T-helper 1 cell treated with Interleukin-12 subunit alpha and Interleukin-12 subunit beta and Interleukin-4 antibody, amounts not matched to agents 30 μg/mL and 1 μg/mL, for 36 hours (primary cell): Measurements from ENCODE around the gene F13A1.

Experiments used
- H3K27ac Mint-ChIP-seq: one replicate; pipeline ENCODE4 v1.8.0; 2021; ENCODE audit warnings: mild to moderate bottlenecking, mixed read lengths
- H3K27me3 Mint-ChIP-seq: one replicate; pipeline ENCODE4 v1.8.0; 2021; ENCODE audit warnings: low read depth, mixed read lengths
- H3K36me3 Mint-ChIP-seq: one replicate; pipeline ENCODE4 v1.8.0; 2021; ENCODE audit warnings: low read depth, mixed read lengths
- H3K4me1 Mint-ChIP-seq: one replicate; pipeline ENCODE4 v1.8.0; 2021; ENCODE audit warnings: low read depth, mixed read lengths
- H3K4me3 Mint-ChIP-seq: one replicate; pipeline ENCODE4 v1.8.0; 2021; ENCODE audit warnings: mild to moderate bottlenecking, moderate library complexity, mixed read lengths
- H3K9me3 Mint-ChIP-seq: one replicate; pipeline ENCODE4 v1.8.0; 2021; ENCODE audit warnings: mixed read lengths

F13A1 gene

DNA sequence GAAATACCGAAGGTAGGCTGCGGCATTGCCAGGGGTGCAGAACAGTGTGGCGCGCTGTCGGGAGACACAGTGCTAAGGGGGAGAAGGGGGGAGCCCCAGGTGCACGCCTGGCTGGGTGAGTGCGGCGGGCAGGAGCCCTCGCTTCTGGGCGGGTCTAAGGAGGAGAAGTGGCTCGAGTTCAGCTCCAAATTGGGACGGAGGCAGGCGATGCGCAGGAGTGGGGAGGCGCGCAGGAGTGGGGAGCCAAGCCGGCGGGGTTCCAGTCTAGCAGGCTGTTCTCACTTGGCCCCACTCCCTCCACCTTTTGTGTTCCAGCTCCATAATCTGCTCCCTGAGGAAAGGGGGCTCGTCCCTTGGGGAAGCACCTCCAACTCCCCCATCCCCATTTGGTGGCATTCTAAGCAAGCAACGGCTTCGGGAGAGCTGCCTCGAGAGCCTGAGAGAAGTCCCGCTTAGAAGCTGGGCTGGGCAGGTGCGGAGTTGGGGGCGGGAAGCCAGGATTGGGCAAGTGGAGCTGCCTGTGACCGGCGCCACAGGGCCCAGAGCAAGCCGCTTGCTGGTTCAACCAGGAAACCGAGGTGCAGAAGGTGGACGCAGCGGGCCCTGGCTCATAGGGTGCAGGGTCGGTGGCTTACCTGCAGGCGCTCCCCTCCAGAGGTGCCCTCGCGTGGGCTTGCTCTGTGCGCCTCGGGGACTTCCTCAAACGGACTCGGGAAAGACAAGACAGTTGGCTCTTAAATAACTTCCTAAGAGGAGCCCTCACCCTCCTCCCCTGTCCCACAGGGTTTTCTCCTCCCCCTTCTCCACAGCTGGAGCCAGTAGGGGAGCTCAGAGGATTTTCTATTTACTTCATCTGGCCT lies at the start of gene F13A1:
F13A1 (minus strand) TSS at position 711 of the 860 bp plus-strand sequence. CDS start 1,998 bp downstream, outside the sequence.
- H3K4me3 Mint-ChIP-seq = no peak within 1 kb of the TSS
- no peaks in the 10 kb centered on the region for H3K4me1 Mint-ChIP-seq
- no peak within 1 kb of the TSS for H3K27ac Mint-ChIP-seq
- H3K9me3 Mint-ChIP-seq = no peaks in the 10 kb centered on the region
- H3K27me3 Mint-ChIP-seq = peaks cover 51% of the 10 kb centered on the region
- H3K36me3 Mint-ChIP-seq = no peaks in the 10 kb centered on the region

DNA sequence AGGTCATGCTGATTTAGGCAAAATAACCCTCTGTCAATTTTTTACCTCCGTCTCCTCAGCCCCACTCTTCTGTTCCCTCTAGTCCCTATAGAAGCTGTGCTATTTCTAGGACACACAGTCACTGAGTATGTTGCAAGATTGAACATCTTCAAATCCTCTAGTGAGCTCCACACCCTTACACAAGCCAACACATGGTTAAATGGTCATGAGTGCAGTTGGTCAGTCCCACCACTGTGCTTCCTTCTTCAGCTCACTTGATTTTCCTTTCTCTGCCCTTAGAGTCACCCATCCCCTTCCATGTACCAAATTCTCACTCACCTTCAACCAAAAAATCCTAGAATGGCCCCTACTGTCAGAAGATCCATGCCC lies 48.2 kb upstream of the F13A1 start:
- no peak overlapping the region for H3K27ac Mint-ChIP-seq
- H3K9me3 Mint-ChIP-seq = no peaks in the 10 kb centered on the region
- peaks cover 4% of the 10 kb centered on the region for H3K27me3 Mint-ChIP-seq
- no peaks in the 10 kb centered on the region for H3K36me3 Mint-ChIP-seq
- H3K4me3 Mint-ChIP-seq = no peak overlapping the region
- H3K4me1 Mint-ChIP-seq = no peaks in the 10 kb centered on the region

DNA sequence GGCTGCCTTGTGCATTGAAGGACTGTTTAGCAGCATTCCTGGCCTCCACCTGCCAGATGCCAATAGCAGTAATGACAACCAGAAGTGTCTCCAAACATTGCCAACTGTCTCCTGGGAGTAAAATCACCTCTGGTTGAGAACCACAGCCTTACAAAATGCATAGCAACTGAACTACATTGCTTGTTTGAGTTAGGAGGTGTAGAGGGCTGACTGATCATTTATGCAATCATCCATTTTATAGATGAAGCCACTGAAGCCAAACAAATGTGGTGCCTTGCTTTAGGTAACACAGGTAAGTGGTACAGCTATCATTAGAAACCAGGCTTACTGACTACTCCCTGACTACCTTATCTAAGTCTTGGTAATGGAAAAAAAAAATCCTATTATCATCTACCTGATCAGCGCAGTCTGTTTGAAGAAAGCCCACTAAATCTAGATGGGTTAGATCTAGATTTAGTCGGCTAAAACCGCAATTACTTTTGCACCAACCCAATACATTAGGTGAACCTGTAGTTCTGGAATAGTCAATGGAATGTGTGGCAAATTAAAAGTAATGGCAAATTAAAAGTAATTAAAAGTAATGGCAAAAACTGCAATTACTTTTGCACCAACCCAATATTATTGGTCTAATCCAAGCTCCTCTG lies 47.7 kb upstream of the F13A1 start:
- H3K9me3 Mint-ChIP-seq = no peaks in the 10 kb centered on the region
- no peaks in the 10 kb centered on the region for H3K36me3 Mint-ChIP-seq
- no peaks in the 10 kb centered on the region for H3K4me1 Mint-ChIP-seq
- H3K27me3 Mint-ChIP-seq = peaks cover 4% of the 10 kb centered on the region
- no peak overlapping the region for H3K27ac Mint-ChIP-seq
- no peak overlapping the region for H3K4me3 Mint-ChIP-seq

DNA sequence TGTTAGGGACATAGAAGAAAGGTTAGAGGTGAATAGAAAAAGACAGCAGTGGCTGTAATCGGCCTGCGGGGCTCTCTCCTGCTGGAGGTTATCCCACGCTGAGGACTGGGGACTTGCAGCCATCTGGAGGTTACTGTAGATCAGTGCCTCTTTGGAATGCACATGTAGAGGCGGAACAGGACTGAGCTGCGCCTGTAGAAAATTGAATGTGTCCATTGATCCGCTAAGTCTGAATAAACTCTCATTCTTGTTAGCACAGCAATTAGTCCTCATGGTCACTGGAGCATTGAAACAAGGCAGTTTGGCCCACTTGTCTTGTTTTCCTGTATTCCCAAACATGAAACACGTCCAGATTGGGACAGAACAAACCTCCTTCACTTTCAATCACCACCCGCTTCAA lies 46.3 kb upstream of the F13A1 start:
- H3K9me3 Mint-ChIP-seq = no peaks in the 10 kb centered on the region
- H3K36me3 Mint-ChIP-seq = no peaks in the 10 kb centered on the region
- H3K4me3 Mint-ChIP-seq = no peak overlapping the region
- no peaks in the 10 kb centered on the region for H3K27me3 Mint-ChIP-seq
- no peaks in the 10 kb centered on the region for H3K4me1 Mint-ChIP-seq
- no peak overlapping the region for H3K27ac Mint-ChIP-seq

DNA sequence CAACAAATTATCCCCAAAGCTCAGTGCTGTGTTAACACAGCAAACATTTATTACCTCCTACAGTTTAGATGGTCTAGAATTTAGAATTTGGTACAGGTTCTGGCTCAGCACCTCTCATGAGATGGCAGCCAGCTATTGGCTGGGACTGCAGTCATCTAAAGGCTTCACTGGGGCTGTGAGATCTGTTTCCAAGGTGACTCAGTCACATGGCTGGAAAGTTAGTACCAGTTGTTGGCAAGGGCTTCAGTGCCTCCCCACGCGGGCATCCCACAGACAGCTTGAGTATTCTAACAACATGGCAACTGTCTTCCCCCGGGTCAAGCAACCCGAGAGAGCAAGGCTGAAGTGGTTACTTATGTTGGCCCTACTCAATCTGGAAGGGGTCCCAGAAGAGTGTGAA lies 44.8 kb upstream of the F13A1 start:
- H3K27me3 Mint-ChIP-seq = no peaks in the 10 kb centered on the region
- no peak overlapping the region for H3K4me3 Mint-ChIP-seq
- H3K27ac Mint-ChIP-seq = no peak overlapping the region
- H3K9me3 Mint-ChIP-seq = no peaks in the 10 kb centered on the region
- no peaks in the 10 kb centered on the region for H3K4me1 Mint-ChIP-seq
- H3K36me3 Mint-ChIP-seq = no peaks in the 10 kb centered on the region

DNA sequence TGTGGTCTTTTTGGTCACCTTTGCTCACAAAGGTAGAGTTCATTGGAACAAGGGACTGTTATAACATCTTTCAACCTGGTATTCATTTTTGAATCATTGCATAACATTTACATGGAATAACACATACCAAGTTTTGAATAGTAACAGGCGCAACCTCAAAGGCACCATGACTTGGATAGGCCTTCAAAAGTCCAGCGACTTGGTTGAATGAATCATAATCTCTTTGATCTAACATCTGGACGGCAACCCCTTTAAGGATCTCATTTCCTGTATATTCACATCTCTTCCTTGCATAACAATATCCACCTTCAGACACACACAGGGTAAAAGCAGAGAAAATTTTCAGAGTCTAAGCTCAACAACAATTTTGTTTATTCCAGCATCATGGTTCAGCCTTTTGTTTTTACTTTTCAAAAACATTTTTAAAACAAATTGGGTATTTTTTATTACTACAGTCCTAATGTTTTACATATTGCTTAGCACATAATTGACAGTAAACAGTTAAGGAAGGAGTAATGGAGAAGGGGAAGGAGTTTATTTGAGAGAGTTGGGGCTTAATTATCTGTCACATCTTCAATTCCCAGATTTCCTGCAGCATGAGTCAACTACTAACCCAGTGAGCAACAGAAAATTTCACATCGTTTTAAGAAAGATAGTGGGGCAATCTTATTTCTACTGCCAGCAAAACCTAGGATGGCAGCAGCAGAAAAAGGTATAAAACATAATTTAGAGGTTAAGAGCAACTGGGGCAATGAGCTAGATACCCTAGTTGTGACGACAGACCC lies 41.8 kb upstream of the F13A1 start:
- no peaks in the 10 kb centered on the region for H3K36me3 Mint-ChIP-seq
- H3K9me3 Mint-ChIP-seq = no peaks in the 10 kb centered on the region
- H3K4me1 Mint-ChIP-seq = no peaks in the 10 kb centered on the region
- no peak overlapping the region for H3K27ac Mint-ChIP-seq
- H3K27me3 Mint-ChIP-seq = peaks cover 4% of the 10 kb centered on the region
- no peak overlapping the region for H3K4me3 Mint-ChIP-seq

DNA sequence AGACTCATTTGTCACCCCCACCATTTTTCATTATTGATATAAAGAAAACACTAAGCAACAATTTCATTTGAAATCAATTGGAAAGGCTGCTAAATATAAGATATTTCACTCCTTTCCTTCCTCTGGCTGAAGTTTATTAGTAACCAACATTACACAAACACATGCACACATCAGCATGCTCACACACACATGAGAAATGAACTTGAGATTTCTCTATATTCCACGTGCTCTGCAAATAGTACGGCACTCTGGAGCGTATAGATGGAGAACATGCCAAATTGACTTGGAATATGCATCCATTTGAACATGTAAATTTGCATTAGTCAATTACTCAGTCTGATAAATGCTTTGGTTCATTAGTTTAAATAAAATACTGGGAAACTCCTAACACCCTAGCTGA lies 37.1 kb upstream of the F13A1 start:
- Mint-ChIP-seq H3K27ac (no peak overlapping the region), H3K4me3 (no peak overlapping the region), H3K9me3 (no peaks in the 10 kb centered on the region), H3K4me1 (no peaks in the 10 kb centered on the region), H3K36me3 (no peaks in the 10 kb centered on the region), H3K27me3 (peaks cover 8% of the 10 kb centered on the region)

DNA sequence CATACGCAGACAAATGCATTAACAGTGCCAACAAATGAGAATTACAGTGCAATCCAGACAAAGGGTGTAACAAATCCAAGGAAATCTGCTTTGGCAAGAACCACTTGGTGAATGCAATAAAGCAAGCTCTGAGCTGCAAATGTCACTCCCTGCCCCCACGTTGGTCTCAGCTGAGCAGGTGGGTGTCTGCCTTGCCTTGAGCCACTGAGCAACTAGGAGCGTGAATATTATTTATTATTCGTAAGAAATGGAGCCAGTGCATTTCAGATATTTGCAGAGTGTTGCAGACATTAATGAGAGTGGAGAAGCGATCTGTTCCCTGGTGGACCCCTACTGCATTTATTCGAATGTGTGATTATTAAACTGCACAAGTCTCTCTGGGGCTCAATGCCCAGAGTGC lies 36.6 kb upstream of the F13A1 start:
- peaks cover 8% of the 10 kb centered on the region for H3K27me3 Mint-ChIP-seq
- H3K27ac Mint-ChIP-seq = no peak overlapping the region
- no peaks in the 10 kb centered on the region for H3K9me3 Mint-ChIP-seq
- no peaks in the 10 kb centered on the region for H3K4me1 Mint-ChIP-seq
- no peaks in the 10 kb centered on the region for H3K36me3 Mint-ChIP-seq
- H3K4me3 Mint-ChIP-seq = no peak overlapping the region

DNA sequence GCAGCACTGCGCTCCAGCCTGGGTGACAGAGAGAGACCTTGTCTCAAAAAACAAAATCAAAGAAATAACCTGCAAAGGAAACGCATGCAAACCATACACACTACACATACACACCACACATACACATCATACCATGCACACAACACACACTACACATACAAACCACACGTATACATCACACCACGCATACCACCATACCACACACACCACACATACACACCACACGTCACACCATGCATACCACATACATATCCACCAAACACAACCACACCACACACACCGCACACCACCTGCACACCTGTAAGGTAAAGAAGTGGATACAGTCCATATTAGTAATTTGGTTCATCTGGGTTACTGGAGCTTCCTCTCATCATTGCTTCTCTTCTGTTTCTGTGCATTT lies 32.3 kb upstream of the F13A1 start:
- Mint-ChIP-seq H3K27ac (no peak overlapping the region), H3K36me3 (no peaks in the 10 kb centered on the region), H3K4me1 (no peaks in the 10 kb centered on the region), H3K9me3 (no peaks in the 10 kb centered on the region), H3K27me3 (peaks cover 8% of the 10 kb centered on the region), H3K4me3 (no peak overlapping the region)

DNA sequence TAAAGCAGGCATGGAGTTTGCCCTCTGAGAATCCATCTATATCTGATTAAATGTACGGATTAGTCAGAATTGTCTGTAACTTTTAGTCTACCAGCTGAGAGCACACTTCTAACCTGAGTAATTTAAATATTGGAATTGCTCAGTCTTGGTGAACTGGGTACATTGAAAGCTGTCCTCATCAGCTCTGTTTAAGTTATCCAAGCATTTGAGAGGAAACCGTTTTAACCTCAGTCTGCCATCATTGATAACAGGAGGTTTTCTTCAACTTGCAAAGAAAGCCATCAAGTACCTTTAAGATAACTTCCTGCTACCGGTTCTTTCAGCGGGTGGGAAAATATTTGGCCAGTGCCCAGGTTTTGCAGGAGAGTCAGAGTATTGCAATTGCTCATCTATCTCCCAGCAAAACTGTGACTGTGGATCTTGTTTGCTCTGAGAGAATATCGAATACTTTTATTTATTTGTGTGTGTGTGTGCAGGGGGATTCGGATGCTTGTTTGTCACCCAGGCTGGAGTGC lies 31.1 kb upstream of the F13A1 start:
- no peak overlapping the region for H3K27ac Mint-ChIP-seq
- H3K4me3 Mint-ChIP-seq = no peak overlapping the region
- no peaks in the 10 kb centered on the region for H3K9me3 Mint-ChIP-seq
- H3K36me3 Mint-ChIP-seq = no peaks in the 10 kb centered on the region
- H3K4me1 Mint-ChIP-seq = no peaks in the 10 kb centered on the region
- H3K27me3 Mint-ChIP-seq = peaks cover 1% of the 10 kb centered on the region

DNA sequence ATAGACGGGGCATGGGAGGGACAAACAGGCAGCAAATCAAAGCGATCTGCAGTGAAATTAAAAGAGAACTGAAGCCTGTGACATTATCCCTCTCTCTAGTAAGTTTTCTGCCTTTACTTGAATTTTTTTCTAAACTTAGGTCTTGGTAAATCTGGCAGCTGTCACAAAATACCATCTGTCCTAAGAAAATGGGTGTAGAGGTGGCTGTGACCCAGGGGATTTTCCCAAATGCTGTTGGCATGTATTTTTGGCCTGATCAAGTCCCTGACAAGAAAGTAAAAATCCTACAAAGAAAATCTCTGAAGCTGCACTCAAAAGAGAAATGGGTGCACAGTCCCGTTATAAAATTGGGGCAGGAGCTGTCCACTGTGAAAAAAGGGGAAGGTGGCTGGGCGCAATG lies 30.2 kb upstream of the F13A1 start:
- H3K27ac Mint-ChIP-seq = no peak overlapping the region
- no peak overlapping the region for H3K4me3 Mint-ChIP-seq
- no peaks in the 10 kb centered on the region for H3K27me3 Mint-ChIP-seq
- H3K4me1 Mint-ChIP-seq = no peaks in the 10 kb centered on the region
- no peaks in the 10 kb centered on the region for H3K9me3 Mint-ChIP-seq
- H3K36me3 Mint-ChIP-seq = no peaks in the 10 kb centered on the region

DNA sequence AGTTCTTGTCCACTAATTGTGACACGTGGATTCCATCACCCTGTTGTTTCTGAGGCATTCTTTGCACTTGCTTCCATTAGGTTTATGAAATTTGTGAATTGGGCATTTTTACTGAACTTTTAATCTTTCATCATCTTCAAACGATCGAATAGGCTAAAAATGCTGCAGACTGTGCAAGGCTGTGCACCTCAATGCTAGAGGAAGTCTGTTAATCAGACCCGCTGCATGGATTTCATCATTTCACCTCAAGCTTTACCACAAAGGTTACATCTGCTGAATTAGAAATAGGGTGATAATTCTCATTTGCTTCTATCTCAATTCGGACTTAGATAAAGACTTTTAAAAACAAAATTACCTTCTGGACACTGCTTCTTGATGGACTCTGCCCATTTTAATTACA lies 27.8 kb upstream of the F13A1 start:
- Mint-ChIP-seq H3K36me3 (no peaks in the 10 kb centered on the region), H3K27me3 (peaks cover 4% of the 10 kb centered on the region), H3K9me3 (no peaks in the 10 kb centered on the region), H3K27ac (no peak overlapping the region), H3K4me3 (no peak overlapping the region), H3K4me1 (no peaks in the 10 kb centered on the region)

DNA sequence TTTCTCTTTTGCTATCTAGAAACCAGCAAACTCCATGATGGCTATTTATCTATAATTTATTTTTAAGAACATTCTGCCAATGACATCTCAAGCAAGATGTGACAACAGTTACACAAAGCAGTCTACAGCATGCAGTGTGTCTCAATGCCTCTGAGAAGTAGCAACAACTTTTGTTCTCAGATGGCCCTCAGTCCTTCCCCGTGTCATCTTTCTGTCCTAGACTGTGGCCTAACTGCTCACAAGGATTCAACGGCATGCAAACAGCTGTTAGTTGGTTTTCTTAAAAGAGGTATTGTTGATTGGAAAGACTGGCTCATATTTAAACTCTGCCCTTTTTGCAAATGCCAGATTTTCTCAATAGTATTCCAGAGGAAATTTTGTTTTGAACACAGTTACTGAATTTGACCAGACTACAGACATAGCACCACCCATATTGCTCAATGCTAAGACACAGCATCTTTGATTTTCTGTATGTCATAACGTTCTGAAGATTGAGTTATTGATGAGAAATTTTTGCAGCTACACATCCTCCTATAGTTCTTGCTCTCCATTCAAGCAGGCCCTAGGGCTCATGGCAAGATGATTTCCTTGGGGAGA lies 26.1 kb upstream of the F13A1 start:
- Mint-ChIP-seq H3K4me1 (no peaks in the 10 kb centered on the region), H3K27me3 (peaks cover 11% of the 10 kb centered on the region), H3K36me3 (no peaks in the 10 kb centered on the region), H3K27ac (no peak overlapping the region), H3K4me3 (no peak overlapping the region), H3K9me3 (no peaks in the 10 kb centered on the region)

DNA sequence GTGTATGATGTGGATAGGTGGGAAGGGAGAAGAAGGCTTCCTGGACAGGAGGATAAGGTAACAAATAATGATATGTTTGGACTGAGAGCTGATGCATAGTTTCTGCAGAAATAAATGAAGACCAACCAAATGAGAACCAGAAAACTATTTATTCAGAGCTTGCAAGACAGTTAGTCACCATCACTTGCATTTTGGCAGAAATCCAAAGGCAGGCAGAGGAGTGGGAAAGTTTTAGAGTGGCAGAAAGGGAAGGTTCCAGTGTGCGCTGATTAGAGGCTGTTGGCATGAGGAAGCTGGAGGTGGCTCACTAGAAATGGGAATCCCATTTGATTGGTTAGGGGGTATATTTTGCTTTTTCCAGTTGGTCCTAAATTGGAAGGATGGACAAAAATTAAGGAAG lies 13.0 kb upstream of the F13A1 start:
- Mint-ChIP-seq H3K9me3 (no peaks in the 10 kb centered on the region), H3K36me3 (no peaks in the 10 kb centered on the region), H3K27me3 (peaks cover 9% of the 10 kb centered on the region), H3K4me1 (no peaks in the 10 kb centered on the region), H3K4me3 (no peak overlapping the region), H3K27ac (no peak overlapping the region)
